Colonic mucosa (tissue), 4 donors: ENCODE results near the gene NR3C2. TPM values are rescaled to one million over a fixed set of nuclear protein-coding genes. Genes with fewer than 3 reads are reported as not detected.

Experiments
- DNase-seq: peaks from one replicate; pipeline ENCODE4 v3.0.0-alpha.2; 2020
- H3K27ac ChIP-seq: fragments of 200-600 bp; one replicate; pipeline ENCODE4 v1.8.0; 2021
- H3K27me3 ChIP-seq: fragments of 200-600 bp; one replicate; pipeline ENCODE4 v1.8.0; 2021
- H3K36me3 ChIP-seq: fragments of 200-600 bp; one replicate; pipeline ENCODE4 v1.8.0; 2021
- H3K4me1 ChIP-seq: fragments of 200-600 bp; one replicate; pipeline ENCODE4 v1.8.0; 2021; ENCODE audit warnings: mild to moderate bottlenecking
- H3K4me3 ChIP-seq: fragments of 200-600 bp; one replicate; pipeline ENCODE4 v1.8.0; 2021
- H3K9ac ChIP-seq, 2 donors: one replicate each; pipeline ENCODE4 v1.7.0; 2013; ENCODE audit warnings: control low read depth in 2 of 2, low read depth in 2 of 2, low read length in 2 of 2
- H3K9me3 ChIP-seq: fragments of 200-600 bp; one replicate; pipeline ENCODE4 v1.8.0; 2021
- CTCF ChIP-seq: fragments of 200-600 bp; IDR thresholded peaks from one replicate; pipeline ENCODE4 v1.8.0; 2022; ENCODE audit warnings: antibody characterized with exemption, mild to moderate bottlenecking
- intact Hi-C: fragments of 100-400 bp; cut with DNase I; formaldehyde crosslinking; loops from one replicate; pipeline ENCODE4 v1.14.1; 2022
- total RNA-seq, 2 donors: library from RNA; stranded (reverse); fragmentation: NEBNext Ultra II Directional in 1 of 2; extraction: Animal tissue kit (Norgen Biotek cat#: 25700) in 1 of 2; gene quantifications; one replicate each; pipeline ENCODE4 v1.2.1, GENCODE V29; 2021
- donor health status: healthy.
- donor health status: DM: no; HTN: no; CAD: no.
- donor health status: DM: no; HTN: no; CAD: no.

NR3C2 gene
- total RNA-seq, 2 donors from 2014 or later: 74.8 to 96.0 TPM

DNA sequence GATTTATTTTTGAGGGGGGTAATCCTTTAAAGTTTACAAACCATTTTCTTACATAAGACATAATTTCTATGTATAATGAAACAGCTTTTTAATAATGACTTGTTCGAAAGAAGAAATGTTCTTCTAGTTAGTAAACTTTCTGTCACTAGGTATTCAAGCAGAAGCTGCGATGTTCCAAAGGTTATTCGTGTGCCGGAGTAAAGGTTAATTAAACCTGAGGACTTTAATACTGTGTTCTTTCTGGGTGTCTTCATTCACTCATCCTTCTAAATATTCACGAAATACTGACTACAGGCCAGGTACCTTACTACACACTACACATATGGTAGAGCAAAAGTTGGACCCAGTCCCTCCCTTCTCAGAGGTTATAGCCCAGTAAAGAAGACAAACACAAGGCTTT is 96.7 kb downstream of the NR3C2 start:
- TF ChIP-seq CTCF: no peak
- Histone ChIP-seq H3K4me1 (no peaks in the 10 kb centered on the region), H3K9me3 (no peaks in the 10 kb centered on the region), H3K27ac (no peak overlapping the region), H3K9ac (no peak overlapping the region), H3K4me3 (no peak overlapping the region), H3K36me3 (no peaks in the 10 kb centered on the region), H3K27me3 (no peaks in the 10 kb centered on the region)
- intact Hi-C loops: no loop called here
- no peak for DNase-seq

- no peaks in the 10 kb centered on the region for H3K4me1 ChIP-seq
- no peak for TF ChIP-seq CTCF
- no peak overlapping the region for H3K4me3 ChIP-seq
- no peak for DNase-seq
- no peak overlapping the region for H3K27ac ChIP-seq
- no peaks in the 10 kb centered on the region for H3K9me3 ChIP-seq
- intact Hi-C loops: no loop called here
- no peaks in the 10 kb centered on the region for H3K27me3 ChIP-seq
- H3K36me3 ChIP-seq: no peaks in the 10 kb centered on the region
- H3K9ac ChIP-seq: no peak overlapping the region
Measured at GRCh38 chr4:148344941-148345340, 97.3 kb downstream of the NR3C2 start.

DNA sequence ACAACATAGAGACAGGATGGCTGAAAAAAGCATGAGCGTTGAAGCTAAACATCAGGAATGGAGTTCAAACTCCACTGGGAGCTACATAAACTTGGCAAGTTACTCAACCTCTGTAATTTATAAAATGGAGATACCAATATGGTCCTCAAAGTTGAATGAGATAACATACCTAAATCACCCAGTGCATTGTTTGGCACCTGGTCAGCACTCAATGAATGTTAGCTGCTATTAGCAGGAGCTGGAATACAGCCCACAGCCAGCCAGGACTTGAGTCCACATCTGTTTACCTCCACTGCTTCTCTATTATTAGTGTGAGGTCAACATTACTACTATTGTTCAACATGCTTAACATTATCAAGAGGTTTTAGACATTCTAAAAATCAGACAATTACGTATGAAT is 97.9 kb downstream of the NR3C2 start:
- Histone ChIP-seq H3K9me3 (no peaks in the 10 kb centered on the region), H3K4me3 (no peak overlapping the region), H3K9ac (no peak overlapping the region), H3K4me1 (no peaks in the 10 kb centered on the region), H3K27ac (no peak overlapping the region), H3K36me3 (no peaks in the 10 kb centered on the region), H3K27me3 (no peaks in the 10 kb centered on the region)
- intact Hi-C loops: no loop called here
- DNase-seq: no peak
- no peak for TF ChIP-seq CTCF

GRCh38 chr4:148341980-148342800 is 100.0 kb downstream of the NR3C2 start:
- no peak overlapping the region for H3K27ac ChIP-seq
- H3K9me3 ChIP-seq: no peaks in the 10 kb centered on the region
- H3K36me3 ChIP-seq: no peaks in the 10 kb centered on the region
- H3K9ac ChIP-seq: no peak overlapping the region
- intact Hi-C loops: no loop called here
- no peak for TF ChIP-seq CTCF
- H3K4me3 ChIP-seq: no peak overlapping the region
- no peak for DNase-seq
- H3K27me3 ChIP-seq: no peaks in the 10 kb centered on the region
- H3K4me1 ChIP-seq: no peaks in the 10 kb centered on the region

DNA sequence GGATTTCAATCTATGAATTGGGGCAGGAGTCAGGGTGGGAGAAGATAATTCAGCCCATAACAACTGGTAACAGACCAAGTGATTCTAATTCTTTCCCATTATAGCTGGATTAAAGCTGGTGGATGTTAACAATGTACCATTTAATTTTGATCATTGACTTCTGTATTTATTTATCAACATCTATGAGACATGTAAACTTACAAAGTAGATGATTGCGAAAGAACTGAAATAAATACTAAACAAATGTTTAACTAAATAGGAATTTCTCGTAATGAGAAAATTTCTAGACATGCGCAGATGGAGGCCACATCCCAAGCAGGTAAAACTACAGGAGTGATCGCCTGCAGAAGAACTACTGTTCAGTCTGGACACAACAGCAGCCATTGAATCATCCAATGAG is 107.1 kb downstream of the NR3C2 start:
- intact Hi-C loops: no loop called here
- no peaks in the 10 kb centered on the region for H3K36me3 ChIP-seq
- no peak overlapping the region for H3K9ac ChIP-seq
- H3K9me3 ChIP-seq: no peaks in the 10 kb centered on the region
- DNase-seq: no peak
- H3K4me3 ChIP-seq: no peak overlapping the region
- no peaks in the 10 kb centered on the region for H3K4me1 ChIP-seq
- H3K27ac ChIP-seq: no peak overlapping the region
- TF ChIP-seq CTCF: no peak
- no peaks in the 10 kb centered on the region for H3K27me3 ChIP-seq
